ENCODE measurements around the gene ROMO1.

Gene ROMO1

GRCh38 chr20:35734777-35735649 is 35.8 kb downstream of the ROMO1 start:
- Histone ChIP-seq H3K27me3 (ENCODE audit: control insufficient read depth in 5 of 5, insufficient read depth in 4 of 5, low read length in 5 of 5) (no peaks in the 10 kb centered on the region), H3K9ac (ENCODE audit: low read length in 5 of 5) (peak overlapping the region in 1 of 5 donors; percentile 24), H3K4me1 (ENCODE audit: control insufficient read depth in 5 of 5, insufficient read depth in 5 of 5, low read length in 5 of 5) (peaks cover 0 to 70% (median 66%) of the 10 kb centered on the region in 5 donors), H3K36me3 (ENCODE audit: control insufficient read depth in 5 of 5, insufficient read depth in 5 of 5, low read length in 5 of 5) (peaks cover 60 to 95% (median 70%) of the 10 kb centered on the region in 5 donors), H3K9me3 (ENCODE audit: control insufficient read depth in 5 of 5, low read length in 5 of 5) (no peaks in the 10 kb centered on the region), H3K4me3 (ENCODE audit: low read depth in 1 of 5, low read length in 5 of 5) (no peak overlapping the region), H3K27ac (ENCODE audit: low read depth, low read length) (peak overlapping the region; percentile 18)

- H3K9me3 ChIP-seq (ENCODE audit: control insufficient read depth in 5 of 5, low read length in 5 of 5): no peaks in the 10 kb centered on the region
- H3K27ac ChIP-seq (ENCODE audit: low read depth, low read length): peak overlapping the region; percentile 47
- no peaks in the 10 kb centered on the region for H3K27me3 ChIP-seq (ENCODE audit: control insufficient read depth in 5 of 5, insufficient read depth in 4 of 5, low read length in 5 of 5)
- H3K9ac ChIP-seq (ENCODE audit: low read length in 5 of 5): peak overlapping the region in 1 of 5 donors; percentile 7
- H3K36me3 ChIP-seq (ENCODE audit: control insufficient read depth in 5 of 5, insufficient read depth in 5 of 5, low read length in 5 of 5): peaks cover 59 to 94% (median 71%) of the 10 kb centered on the region in 5 donors
- H3K4me3 ChIP-seq (ENCODE audit: low read depth in 1 of 5, low read length in 5 of 5): peak overlapping the region in 1 of 5 donors; percentile 3
- peaks cover 0 to 70% (median 66%) of the 10 kb centered on the region in 5 donors for H3K4me1 ChIP-seq (ENCODE audit: control insufficient read depth in 5 of 5, insufficient read depth in 5 of 5, low read length in 5 of 5)
These were observed 36.7 kb downstream of the ROMO1 start for GRCh38 chr20:35735826-35736470.

GRCh38 chr20:35737865-35738333 is 38.7 kb downstream of the ROMO1 start:
- Histone ChIP-seq H3K36me3 (ENCODE audit: control insufficient read depth in 5 of 5, insufficient read depth in 5 of 5, low read length in 5 of 5) (peaks cover 45 to 75% (median 57%) of the 10 kb centered on the region in 5 donors), H3K9me3 (ENCODE audit: control insufficient read depth in 5 of 5, low read length in 5 of 5) (no peaks in the 10 kb centered on the region), H3K9ac (ENCODE audit: low read length in 5 of 5) (no peak overlapping the region), H3K4me3 (ENCODE audit: low read depth in 1 of 5, low read length in 5 of 5) (no peak overlapping the region), H3K27ac (ENCODE audit: low read depth, low read length) (no peak overlapping the region), H3K4me1 (ENCODE audit: control insufficient read depth in 5 of 5, insufficient read depth in 5 of 5, low read length in 5 of 5) (peaks cover 0 to 62% (median 60%) of the 10 kb centered on the region in 5 donors), H3K27me3 (ENCODE audit: control insufficient read depth in 5 of 5, insufficient read depth in 4 of 5, low read length in 5 of 5) (no peaks in the 10 kb centered on the region)

- H3K27ac ChIP-seq (ENCODE audit: low read depth, low read length): peak overlapping the region; percentile 67
- H3K9ac ChIP-seq (ENCODE audit: low read length in 5 of 5): peak overlapping the region in 2 of 5 donors; percentile 19 to 48
- H3K4me1 ChIP-seq (ENCODE audit: control insufficient read depth in 5 of 5, insufficient read depth in 5 of 5, low read length in 5 of 5): peaks cover 0 to 64% (median 60%) of the 10 kb centered on the region in 5 donors
- H3K9me3 ChIP-seq (ENCODE audit: control insufficient read depth in 5 of 5, low read length in 5 of 5): no peaks in the 10 kb centered on the region
- no peaks in the 10 kb centered on the region for H3K27me3 ChIP-seq (ENCODE audit: control insufficient read depth in 5 of 5, insufficient read depth in 4 of 5, low read length in 5 of 5)
- H3K4me3 ChIP-seq (ENCODE audit: low read depth in 1 of 5, low read length in 5 of 5): no peak overlapping the region
- H3K36me3 ChIP-seq (ENCODE audit: control insufficient read depth in 5 of 5, insufficient read depth in 5 of 5, low read length in 5 of 5): peaks cover 40 to 68% (median 52%) of the 10 kb centered on the region in 5 donors
These were observed 39.4 kb downstream of the ROMO1 start for GRCh38 chr20:35738410-35739179.

GRCh38 chr20:35739294-35740163 is 40.3 kb downstream of the ROMO1 start:
- peak overlapping the region; percentile 100 for H3K27ac ChIP-seq (ENCODE audit: low read depth, low read length)
- H3K9ac ChIP-seq (ENCODE audit: low read length in 5 of 5): peak overlapping the region in 4 of 5 donors; percentile 1 to 100 (median 85)
- H3K4me3 ChIP-seq (ENCODE audit: low read depth in 1 of 5, low read length in 5 of 5): peak overlapping the region; percentile 93 to 97 (median 95)
- H3K36me3 ChIP-seq (ENCODE audit: control insufficient read depth in 5 of 5, insufficient read depth in 5 of 5, low read length in 5 of 5): peaks cover 30 to 59% (median 43%) of the 10 kb centered on the region in 5 donors
- no peaks in the 10 kb centered on the region for H3K27me3 ChIP-seq (ENCODE audit: control insufficient read depth in 5 of 5, insufficient read depth in 4 of 5, low read length in 5 of 5)
- H3K4me1 ChIP-seq (ENCODE audit: control insufficient read depth in 5 of 5, insufficient read depth in 5 of 5, low read length in 5 of 5): peaks cover 0 to 62% (median 51%) of the 10 kb centered on the region in 5 donors
- H3K9me3 ChIP-seq (ENCODE audit: control insufficient read depth in 5 of 5, low read length in 5 of 5): no peaks in the 10 kb centered on the region

- H3K4me1 ChIP-seq (ENCODE audit: control insufficient read depth in 5 of 5, insufficient read depth in 5 of 5, low read length in 5 of 5): peaks cover 0 to 41% (median 38%) of the 10 kb centered on the region in 5 donors
- peak within 1 kb of the TSS; percentile 96 to 100 (median 100) for H3K9ac ChIP-seq (ENCODE audit: low read length in 5 of 5)
- H3K9me3 ChIP-seq (ENCODE audit: control insufficient read depth in 5 of 5, low read length in 5 of 5): no peaks in the 10 kb centered on the region
- peak within 1 kb of the TSS; percentile 100 for H3K27ac ChIP-seq (ENCODE audit: low read depth, low read length)
- no peaks in the 10 kb centered on the region for H3K27me3 ChIP-seq (ENCODE audit: control insufficient read depth in 5 of 5, insufficient read depth in 4 of 5, low read length in 5 of 5)
- peak within 1 kb of the TSS; percentile 93 to 97 (median 95) for H3K4me3 ChIP-seq (ENCODE audit: low read depth in 1 of 5, low read length in 5 of 5)
- peaks cover 20 to 35% (median 27%) of the 10 kb centered on the region in 5 donors for H3K36me3 ChIP-seq (ENCODE audit: control insufficient read depth in 5 of 5, insufficient read depth in 5 of 5, low read length in 5 of 5)
These were observed 42.9 kb downstream of the ROMO1 start, which contains the start of gene RBM39 for GRCh38 chr20:35741892-35742740. Gene RBM39, minus strand, starts transcription at chr20:35742260. Its CDS starts 1,386 bp downstream, at chr20:35740874.

- Histone ChIP-seq H3K36me3 (ENCODE audit: control insufficient read depth in 5 of 5, insufficient read depth in 5 of 5, low read length in 5 of 5) (peaks cover 20 to 27% (median 21%) of the 10 kb centered on the region in 5 donors), H3K27me3 (ENCODE audit: control insufficient read depth in 5 of 5, insufficient read depth in 4 of 5, low read length in 5 of 5) (no peaks in the 10 kb centered on the region), H3K4me3 (ENCODE audit: low read depth in 1 of 5, low read length in 5 of 5) (peak overlapping the region; percentile 63 to 97 (median 90)), H3K9me3 (ENCODE audit: control insufficient read depth in 5 of 5, low read length in 5 of 5) (no peaks in the 10 kb centered on the region), H3K27ac (ENCODE audit: low read depth, low read length) (peak overlapping the region; percentile 100), H3K9ac (ENCODE audit: low read length in 5 of 5) (peak overlapping the region; percentile 81 to 99 (median 99)), H3K4me1 (ENCODE audit: control insufficient read depth in 5 of 5, insufficient read depth in 5 of 5, low read length in 5 of 5) (peaks cover 0 to 41% (median 38%) of the 10 kb centered on the region in 5 donors)
These were observed 43.7 kb downstream of the ROMO1 start for GRCh38 chr20:35742741-35743523.

Data from subcutaneous abdominal adipose tissue (tissue), 5 donors.